DMS53 (cell line): ENCODE results near the gene ASTN2.

Experiments used
- DNase-seq: peaks from one replicate; lab custom pipeline; 2025; lab: John Stamatoyannopoulos, UW

Gene ASTN2

GRCh38 chr9:116954731-116955130 is 460.1 kb downstream of the ASTN2 start:
- DNase-seq = no peak

GRCh38 chr9:116953271-116953670 is 461.6 kb downstream of the ASTN2 start:
- DNase-seq = no peak

DNA sequence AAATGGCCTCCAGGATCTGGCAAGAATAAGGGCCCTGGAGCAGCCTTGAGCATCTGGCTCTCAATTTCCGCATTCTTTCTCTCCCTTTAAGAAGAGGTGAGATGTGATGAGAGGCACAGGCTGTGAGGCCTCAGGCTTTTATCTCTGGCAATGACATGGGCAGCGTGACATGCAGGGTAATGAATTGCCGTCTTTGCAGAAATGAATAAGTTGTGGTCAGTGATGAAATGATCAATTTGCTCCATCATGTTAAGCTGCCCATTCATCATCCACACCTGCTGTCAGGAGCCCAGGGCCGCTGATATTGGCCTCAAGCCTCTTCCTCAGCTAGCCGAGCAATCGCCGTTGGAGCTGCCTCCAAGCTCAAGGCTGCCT is 462.4 kb downstream of the ASTN2 start:
- no peak for DNase-seq

DNA sequence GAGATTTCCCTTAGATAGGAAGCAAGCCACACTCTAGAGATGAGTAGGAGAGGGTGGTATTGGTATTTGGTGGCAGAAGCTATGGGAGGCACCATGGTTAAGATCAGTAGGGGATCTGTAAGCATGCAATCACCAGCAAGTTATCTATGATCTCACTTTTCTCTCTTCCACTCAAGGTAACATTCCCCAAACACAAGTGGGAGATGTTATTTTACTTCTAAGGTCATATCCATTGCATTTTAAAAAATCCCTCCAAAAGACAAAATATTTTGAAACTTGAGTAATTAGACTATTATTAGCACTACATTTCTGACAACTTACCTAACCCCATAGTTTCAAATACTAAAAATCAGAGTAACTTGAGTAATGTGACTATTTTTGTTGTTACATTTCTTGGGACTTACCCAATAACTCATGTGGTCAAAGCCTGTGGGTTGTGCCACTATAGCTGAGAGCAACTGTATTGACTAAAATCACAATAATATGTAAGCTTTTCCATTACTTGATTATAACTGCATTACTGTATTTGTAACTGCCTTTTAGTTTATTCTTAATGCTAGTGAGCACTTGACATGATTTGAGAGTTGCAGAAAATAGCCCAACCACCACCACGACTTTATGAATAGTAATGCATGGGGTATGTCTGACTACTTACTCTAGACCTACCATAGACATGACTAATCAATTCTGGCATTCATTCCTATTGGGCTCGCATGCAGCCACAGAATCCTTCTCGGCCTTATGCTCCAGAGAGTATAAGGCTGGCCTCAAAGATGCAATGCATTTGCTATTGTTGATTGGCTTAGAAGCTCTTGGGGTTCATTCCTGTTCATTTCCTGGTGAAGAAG is 463.0 kb downstream of the ASTN2 start:
- DNase-seq = no peak

DNA sequence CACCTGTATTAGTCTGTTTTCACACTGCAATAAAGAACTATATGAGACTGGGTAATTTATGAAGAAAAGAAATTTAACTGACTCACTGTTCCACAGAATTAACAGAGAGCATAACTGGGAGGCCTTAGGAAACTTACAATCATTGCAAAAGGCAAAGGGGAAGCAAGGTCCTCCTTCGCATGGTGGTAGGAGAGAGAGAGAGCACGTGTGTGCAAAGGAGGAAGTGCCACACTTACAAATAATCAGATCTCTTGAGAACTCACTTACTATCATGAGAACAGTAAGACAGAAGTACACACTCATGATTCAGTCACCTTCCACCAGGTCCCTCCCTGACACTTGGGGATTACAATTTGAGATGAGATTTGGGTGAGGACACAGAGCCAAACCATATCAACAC is 469.0 kb downstream of the ASTN2 start:
- DNase-seq = no peak

DNA sequence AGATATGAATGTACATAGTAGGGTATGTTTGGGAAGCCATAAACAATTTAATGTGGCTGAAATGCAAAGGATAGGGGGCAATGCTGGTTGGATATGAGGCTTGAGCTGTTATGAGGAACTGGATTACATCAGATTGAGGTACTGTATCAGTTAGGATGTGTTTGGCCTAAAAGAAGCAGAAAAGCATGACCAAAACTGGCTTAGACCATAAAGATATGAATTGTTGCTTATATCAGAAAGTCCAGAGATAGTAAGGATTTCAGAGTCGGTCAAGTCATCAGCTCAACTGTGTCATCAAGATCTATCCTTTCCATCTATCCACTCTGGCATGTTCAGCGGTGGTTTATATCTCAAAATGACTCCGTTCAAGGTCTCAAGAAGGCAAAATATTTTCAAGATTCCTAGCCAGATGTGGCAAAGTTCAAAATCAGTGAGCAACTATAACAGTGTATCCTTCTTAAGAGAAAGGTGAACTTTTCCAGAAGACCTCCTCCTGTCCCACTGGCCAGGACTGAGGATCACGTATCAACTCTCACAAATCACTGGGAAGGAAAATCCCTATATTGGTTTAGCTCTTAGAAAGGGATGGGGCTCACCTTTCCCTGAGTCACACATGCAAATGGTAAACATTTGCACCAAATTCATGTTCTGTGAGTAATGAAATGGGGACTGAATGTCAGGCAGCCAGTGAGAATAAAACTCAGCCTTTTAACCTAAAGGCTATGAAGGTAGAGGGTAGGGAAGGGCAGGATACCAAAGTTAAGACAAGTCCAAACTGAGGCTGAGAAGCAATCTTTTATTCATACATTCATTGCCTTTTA is 469.9 kb downstream of the ASTN2 start:
- peak; percentile 15 for DNase-seq

- no peak for DNase-seq
Measured at GRCh38 chr9:116943970-116944369, 470.9 kb downstream of the ASTN2 start.

DNA sequence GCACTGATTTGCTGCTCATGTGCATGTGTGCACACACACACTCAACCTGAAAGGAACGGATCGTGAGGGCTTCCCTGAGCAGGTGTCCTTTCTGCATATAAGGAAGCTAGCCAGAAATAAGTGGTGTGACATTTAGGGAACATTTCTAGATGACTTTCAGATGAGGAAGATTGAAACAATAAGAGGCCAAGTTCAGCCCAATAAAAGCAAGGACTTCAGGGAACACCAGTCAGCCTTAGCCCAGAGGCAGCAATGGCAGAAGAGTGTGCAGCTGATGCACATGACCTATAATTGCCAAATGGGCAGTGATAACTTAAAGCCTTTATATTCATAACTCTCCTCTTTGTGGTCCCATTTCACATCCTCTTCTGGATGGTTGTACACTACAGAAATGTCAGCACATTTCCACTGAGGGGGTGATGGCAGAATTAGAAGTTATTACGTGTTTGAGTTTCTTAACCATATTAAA is 472.2 kb downstream of the ASTN2 start:
- no peak for DNase-seq

GRCh38 chr9:116941266-116941665 is 473.6 kb downstream of the ASTN2 start:
- no peak for DNase-seq

GRCh38 chr9:116940614-116941215 is 474.1 kb downstream of the ASTN2 start:
- no peak for DNase-seq

- no peak for DNase-seq
Measured at GRCh38 chr9:116939614-116940013, 475.2 kb downstream of the ASTN2 start.

DNA sequence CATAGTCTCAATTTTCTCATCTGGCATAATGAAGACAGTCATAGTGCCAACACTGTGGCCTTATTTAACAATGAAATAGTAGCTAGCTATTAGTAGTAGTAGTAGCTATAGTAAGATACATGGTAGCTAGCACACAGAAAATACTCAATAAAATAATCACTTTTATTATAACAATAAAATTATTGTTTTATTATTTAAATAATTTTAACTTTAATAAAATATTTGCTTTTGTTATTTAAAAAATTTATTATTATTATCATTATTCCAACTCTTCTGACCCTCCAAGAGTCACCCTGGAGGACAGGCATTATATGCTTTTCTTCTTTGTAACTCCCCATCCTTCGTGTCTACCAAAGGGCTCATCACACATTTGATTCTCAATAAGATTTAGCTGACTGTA is 475.7 kb downstream of the ASTN2 start:
- DNase-seq = no peak

GRCh38 chr9:116937361-116937760 is 477.5 kb downstream of the ASTN2 start:
- no peak for DNase-seq

- DNase-seq = no peak
Measured at GRCh38 chr9:116935149-116935897, 479.5 kb downstream of the ASTN2 start.

- DNase-seq = no peak
Measured at GRCh38 chr9:116934131-116934530, 480.7 kb downstream of the ASTN2 start.

- no peak for DNase-seq
Measured at GRCh38 chr9:116933251-116933650, 481.6 kb downstream of the ASTN2 start.

- no peak for DNase-seq
Measured at GRCh38 chr9:116929621-116930020, 485.2 kb downstream of the ASTN2 start.

GRCh38 chr9:116928884-116929283 is 486.0 kb downstream of the ASTN2 start:
- no peak for DNase-seq

DNA sequence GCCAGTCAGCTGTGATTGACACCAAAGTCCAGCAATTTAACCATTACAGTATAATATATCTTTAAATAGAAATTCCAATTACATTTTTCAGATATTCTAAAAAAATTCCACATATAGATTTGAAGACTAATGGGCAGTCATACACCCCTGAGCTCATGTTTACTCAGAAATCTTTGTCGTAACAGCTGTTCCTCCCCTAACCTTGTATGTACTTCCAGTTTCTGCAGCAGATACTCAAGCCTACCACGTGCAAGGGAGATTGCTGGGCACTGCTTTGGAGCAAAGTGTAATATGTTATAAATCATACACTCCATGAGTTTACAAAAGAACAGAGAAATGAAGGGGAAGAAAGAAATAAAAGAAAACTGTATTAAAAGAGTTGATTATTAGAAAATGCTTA is 486.6 kb downstream of the ASTN2 start:
- no peak for DNase-seq

DNA sequence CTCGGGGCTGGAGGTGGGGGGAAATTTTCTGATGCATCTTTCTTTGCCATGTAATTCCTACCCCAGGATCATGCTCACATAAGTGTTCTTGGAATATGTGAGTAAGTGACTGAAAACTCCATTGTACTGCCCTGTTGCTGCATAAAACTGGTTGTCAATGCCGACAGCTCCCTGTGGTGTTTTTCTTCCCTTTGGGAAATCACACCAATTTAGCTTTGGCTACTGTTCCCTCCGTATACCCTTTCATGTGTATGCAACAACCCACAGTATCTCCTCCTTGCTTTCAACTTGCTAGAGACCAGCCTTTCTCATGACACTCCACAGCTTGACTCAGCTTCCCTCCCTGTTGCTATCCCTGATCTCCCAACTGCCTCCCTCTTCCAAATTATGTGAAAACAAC is 487.1 kb downstream of the ASTN2 start:
- DNase-seq = no peak

GRCh38 chr9:116925121-116925520 is 489.7 kb downstream of the ASTN2 start:
- DNase-seq = no peak
